HepG2 (cell line): ENCODE data around the gene CDR2L. TPM values are rescaled to one million over a fixed set of nuclear protein-coding genes. Genes with fewer than 3 reads are reported as not detected.

Source experiments
- ATF2 ChIP-seq: sonication (generic); formaldehyde crosslinking; IDR thresholded peaks from 2 replicates; pipeline ENCODE4 v1.4.0; 2020; ENCODE audit warnings: missing genetic modification reagents
- ATF7 ChIP-seq, 2 experiments: fragments of 450-650 bp in 1 of 2; sonication (generic) in 1 of 2; formaldehyde crosslinking in 1 of 2; IDR thresholded peaks; 2 replicates each; pipeline versions ENCODE4 v1.4.0 to v1.6.1; 2016 to 2020; ENCODE audit warnings: antibody characterized with exemption in 1 of 2, mild to moderate bottlenecking in 1 of 2, missing genetic modification reagents in 1 of 2
- BCL3 ChIP-seq: sonication (generic); formaldehyde crosslinking; IDR thresholded peaks from 2 replicates; pipeline ENCODE4 v1.5.1; 2020; ENCODE audit warnings: mild to moderate bottlenecking, missing genetic modification reagents, moderate library complexity
- DNMT1 ChIP-seq: sonication (generic); formaldehyde crosslinking; IDR thresholded peaks from 2 replicates; pipeline ENCODE4 v1.5.1; 2020; ENCODE audit warnings: mild to moderate bottlenecking, missing genetic modification reagents
- EEA1 ChIP-seq: sonication (generic); formaldehyde crosslinking; IDR thresholded peaks from 2 replicates; pipeline ENCODE4 v1.5.1; 2020; ENCODE audit warnings: mild to moderate bottlenecking, missing genetic modification reagents, borderline replicate concordance
- FOXC1 ChIP-seq: sonication (generic); formaldehyde crosslinking; IDR thresholded peaks from 2 replicates; pipeline ENCODE4 v1.8.0; 2022; ENCODE audit warnings: mild to moderate bottlenecking, missing genetic modification reagents, borderline replicate concordance
- IRF2 ChIP-seq: IDR thresholded peaks from 2 replicates; pipeline ENCODE4 v1.6.1; 2018; ENCODE audit warnings: missing genetic modification reagents, missing compliant biosample characterization
- ONECUT2 ChIP-seq: sonication (generic); formaldehyde crosslinking; IDR thresholded peaks from 2 replicates; pipeline ENCODE4 v1.4.0; 2020; ENCODE audit warnings: missing genetic modification reagents
- PAXIP1 ChIP-seq: sonication (generic); formaldehyde crosslinking; conservative IDR thresholded peaks from 2 replicates; pipeline ENCODE4 v1.4.0; 2020; ENCODE audit warnings: mild to moderate bottlenecking, missing genetic modification reagents, moderate library complexity
- RFX1 ChIP-seq: fragments of 450-650 bp; IDR thresholded peaks from 2 replicates; pipeline ENCODE4 v1.6.1; 2017
- SATB2 ChIP-seq: sonication (generic); formaldehyde crosslinking; IDR thresholded peaks from 2 replicates; pipeline ENCODE4 v1.5.0; 2020; ENCODE audit warnings: missing genetic modification reagents
- SETDB1 ChIP-seq: sonication (generic); formaldehyde crosslinking; IDR thresholded peaks from 2 replicates; pipeline ENCODE4 v1.5.1; 2020; ENCODE audit warnings: missing genetic modification reagents, mild to moderate bottlenecking, borderline replicate concordance
- SIN3A ChIP-seq: IDR thresholded peaks from 2 replicates; pipeline ENCODE4 v1.6.1; 2011; ENCODE audit warnings: low read depth, mild to moderate bottlenecking, control low read depth, low read length, borderline replicate concordance
- SKI ChIP-seq: fragments of 450-650 bp; IDR thresholded peaks from one replicate; pipeline ENCODE4 v1.6.1; 2018; ENCODE audit warnings: mild to moderate bottlenecking; ENCODE audit not compliant: partially characterized antibody
- STAG1 ChIP-seq: sonication (generic); formaldehyde crosslinking; IDR thresholded peaks from 2 replicates; pipeline ENCODE4 v1.4.0; 2020; ENCODE audit warnings: missing genetic modification reagents
- XRCC5 ChIP-seq: fragments of 200-400 bp; formaldehyde crosslinking; optimal IDR thresholded peaks from 2 replicates; pipeline ENCODE3; 2017; ENCODE audit warnings: mild to moderate bottlenecking, low read length
- ZGPAT ChIP-seq: IDR thresholded peaks from 2 replicates; pipeline ENCODE4 v1.6.1; 2016; ENCODE audit warnings: mild to moderate bottlenecking
- ZNF205 ChIP-seq: IDR thresholded peaks from 2 replicates; pipeline ENCODE4 v1.6.1; 2018; ENCODE audit warnings: missing biosample characterization, missing genetic modification reagents
- ZNF510 ChIP-seq: sonication (generic); formaldehyde crosslinking; IDR thresholded peaks from 2 replicates; pipeline ENCODE4 v1.4.0; 2020; ENCODE audit warnings: low read depth, mild to moderate bottlenecking, missing genetic modification reagents
- ZNF598 ChIP-seq: sonication (generic); formaldehyde crosslinking; IDR thresholded peaks from 2 replicates; pipeline ENCODE4 v1.5.1; 2020; ENCODE audit warnings: mild to moderate bottlenecking, missing genetic modification reagents, borderline replicate concordance
- ZNF619 ChIP-seq: sonication (generic); formaldehyde crosslinking; IDR thresholded peaks from 2 replicates; pipeline ENCODE4 v1.4.0; 2020; ENCODE audit warnings: mild to moderate bottlenecking, missing genetic modification reagents
- ZNF891 ChIP-seq: sonication (generic); formaldehyde crosslinking; IDR thresholded peaks from 2 replicates; pipeline ENCODE4 v1.5.0; 2020; ENCODE audit warnings: mild to moderate bottlenecking, missing genetic modification reagents
- polyA plus RNA-seq, 8 experiments: library from polyadenylated mRNA; depleted of rRNA in 3 of 8; stranded (reverse) in 7 of 8; unstranded in 1 of 8; fragments of >200 nt; fragmentation: Illumina TruSeq in 4 of 8; extraction: Trizol in 4 of 8; gene quantifications; 2 replicates each; pipeline versions ENCODE4 v1.2.1 to v1.2.3, GENCODE V29; 2011 to 2016; ENCODE audit warnings: low read depth in 4 of 8, missing spikeins in 1 of 8, mixed read lengths in 1 of 8; ENCODE audit not compliant: insufficient read depth in 1 of 8
- total RNA-seq, 5 experiments: library from RNA; depleted of rRNA; stranded (reverse); fragments of >200 nt; fragmentation: Illumina TruSeq; extraction: Trizol; gene quantifications; 2 replicates each; pipeline ENCODE4 v1.2.3, GENCODE V29; 2016; ENCODE audit warnings: low read depth in 1 of 5

CDR2L gene
- total and polyA plus RNA-seq, 2 of the 13 experiments (the other 11 are each of a cell fraction or from before 2014, with no cell fraction given): 1.9 to 2.1 TPM

- TF ChIP-seq ZNF205 (CRISPR knock-in tag) (no peak; the same call in none of the 2 replicates), EEA1 (CRISPR knock-in tag) (peak; percentile 60; the same call in 1 of the 2 replicates), BCL3 (CRISPR knock-in tag) (peak; percentile 87; the same call in 1 of the 2 replicates), ZNF510 (CRISPR knock-in tag) (peak; percentile 88; the same call in 1 of the 2 replicates), RFX1 (no peak), DNMT1 (CRISPR knock-in tag) (peak; percentile 30; the same call in 1 of the 2 replicates), ZNF891 (peak; percentile 92), ZNF598 (peak; percentile 99; the same call in 1 of the 2 replicates), IRF2 (peak; percentile 90), FOXC1 (CRISPR knock-in tag) (peak; percentile 97), PAXIP1 (CRISPR knock-in tag) (peak; percentile 67), XRCC5 (peak; percentile 52), SKI (peak; percentile 13), ATF2 (CRISPR knock-in tag) (peak; percentile 45; the same call in 1 of the 2 replicates), STAG1 (CRISPR knock-in tag) (0 out of 2 replicates have a peak, but pooled peaks have one; percentile 4), ONECUT2 (no peak), SIN3A (no peak), SETDB1 (CRISPR knock-in tag) (no peak), ATF7 (IDR thresholded peaks at IDR 0.05) (no peak), ATF7 (CRISPR knock-in tag; IDR thresholded peaks at IDR 0.05) (peak; percentile 80; the same call in 1 of the 2 replicates), ZNF619 (CRISPR knock-in tag) (peak; percentile 77; the same call in 1 of the 2 replicates), SATB2 (CRISPR knock-in tag) (no peak), ZGPAT (CRISPR knock-in tag) (peak; percentile 80; the same call in 1 of the 2 replicates)
Observed at GRCh38 chr17:75046407-75047289, 59.2 kb downstream of the CDR2L start, which contains the start of the genes ATP5PD and KCTD2 (continued).
